SK-N-SH (cell line): ENCODE measurements around the gene SSRP1. TPM values are rescaled to one million over a fixed set of nuclear protein-coding genes. Genes with fewer than 3 reads are reported as not detected.

ENCODE experiments used
- CTCF ChIA-PET: fragments of 300-600, 350-600 bp; formaldehyde crosslinking; extraction: SDS; loops from one replicate; lab custom pipeline; 2021; lab: Yijun Ruan, JAX
- POLR2A ChIA-PET: fragments of 350-600 bp; sonication (Branson Sonifier 250); formaldehyde crosslinking; extraction: SDS; loops from one replicate; lab custom pipeline; 2020; ENCODE audit warnings: antibody characterized with exemption, inconsistent platforms; lab: Yijun Ruan, JAX
- DNase-seq: peaks from one replicate; pipeline ENCODE4 v3.0.0; 2012
- H2AFZ ChIP-seq: fragments of 200-600 bp; sonication (generic); 2 replicates; pipeline ENCODE4 v1.8.1; 2016; ENCODE audit warnings: antibody characterized with exemption, mild to moderate bottlenecking, low read depth
- H3F3A ChIP-seq: fragments of 200-600 bp; sonication (generic); replicated peaks from 2 replicates; pipeline ENCODE3; 2016; ENCODE audit warnings: antibody characterized with exemption, mild to moderate bottlenecking; ENCODE audit not compliant: insufficient read depth
- H3K27ac ChIP-seq, 2 experiments: fragments of 200-500 bp in 1 of 2; fragments of 200-600 bp in 1 of 2; sonication (Bioruptor generic) in 1 of 2; sonication (generic), shearing (Covaris generic) in 1 of 2; 2 replicates each; pipeline versions ENCODE4 v1.5.1 to v1.6.1; 2014 to 2016; ENCODE audit warnings: low read depth in 2 of 2, inconsistent platforms in 1 of 2, low read length in 1 of 2, mild to moderate bottlenecking in 1 of 2, mixed read lengths in 1 of 2
- H3K27me3 ChIP-seq: fragments of 200-600 bp; sonication (generic), shearing (Covaris generic); 2 replicates; pipeline ENCODE4 v1.6.1; 2016; ENCODE audit warnings: mixed run types; ENCODE audit not compliant: insufficient read depth
- H3K36me3 ChIP-seq, 2 experiments: fragments of 200-500 bp in 1 of 2; fragments of 200-600 bp in 1 of 2; sonication (Bioruptor generic) in 1 of 2; sonication (generic) in 1 of 2; replicated peaks in 1 of 2; 2 replicates each; pipeline versions ENCODE3 to v1.5.1; 2014 to 2016; ENCODE audit warnings: low read length in 1 of 2, mild to moderate bottlenecking in 1 of 2; ENCODE audit not compliant: insufficient read depth in 2 of 2, control insufficient read depth in 1 of 2
- H3K4me1 ChIP-seq, 2 experiments: fragments of 200-500 bp in 1 of 2; fragments of 200-600 bp in 1 of 2; sonication (Bioruptor generic) in 1 of 2; sonication (generic), shearing (Covaris generic) in 1 of 2; 2 replicates each; pipeline versions ENCODE4 v1.5.1 to v1.6.1; 2014 to 2016; ENCODE audit warnings: low read depth in 1 of 2, low read length in 1 of 2, mixed run types in 1 of 2; ENCODE audit not compliant: insufficient read depth in 2 of 2, control insufficient read depth in 1 of 2
- H3K4me2 ChIP-seq: fragments of 200-600 bp; sonication (generic), shearing (Covaris generic); 2 replicates; pipeline ENCODE4 v1.6.1; 2017; ENCODE audit warnings: mixed run types
- H3K4me3 ChIP-seq, 2 experiments: fragments of 200-500 bp in 1 of 2; fragments of 200-600 bp in 1 of 2; sonication (Bioruptor generic) in 1 of 2; sonication (generic), shearing (Covaris generic) in 1 of 2; 2 replicates each; pipeline versions ENCODE4 v1.5.1 to v1.8.1; 2014 to 2016; ENCODE audit warnings: low read depth in 2 of 2, inconsistent platforms in 1 of 2, low read length in 1 of 2, mild to moderate bottlenecking in 1 of 2, mixed read lengths in 1 of 2, moderate library complexity in 1 of 2
- H3K79me2 ChIP-seq: fragments of 200-600 bp; sonication (generic); 2 replicates; pipeline ENCODE4 v1.8.1; 2017; ENCODE audit warnings: mild to moderate bottlenecking; ENCODE audit not compliant: insufficient read depth
- H3K9ac ChIP-seq: fragments of 200-600 bp; sonication (generic); 2 replicates; pipeline ENCODE4 v1.6.1; 2017; ENCODE audit warnings: mixed run types
- H3K9me2 ChIP-seq: fragments of 200-600 bp; sonication (generic); 2 replicates; pipeline ENCODE4 v1.6.1; 2017; ENCODE audit warnings: mixed run types
- H3K9me3 ChIP-seq: fragments of 200-600 bp; sonication (generic); 2 replicates; pipeline ENCODE4 v1.6.1; 2017; ENCODE audit warnings: mixed run types, mild to moderate bottlenecking, moderate library complexity
- H4K20me1 ChIP-seq: fragments of 200-600 bp; sonication (generic); 2 replicates; pipeline ENCODE4 v1.6.1; 2017; ENCODE audit warnings: mild to moderate bottlenecking, mixed run types; ENCODE audit not compliant: insufficient read depth
- EP300 ChIP-seq, 2 experiments: IDR thresholded peaks; 2 replicates each; pipeline versions ENCODE4 v1.4.0 to v1.6.1; 2012; ENCODE audit warnings: borderline replicate concordance in 1 of 2, low read depth in 1 of 2, low read length in 1 of 2
- FOXJ3 ChIP-seq: sonication (generic); formaldehyde crosslinking; IDR thresholded peaks from 2 replicates; pipeline ENCODE4 v1.5.1; 2020; ENCODE audit warnings: mild to moderate bottlenecking, missing genetic modification reagents
- GABPA ChIP-seq: IDR thresholded peaks from 2 replicates; pipeline ENCODE4 v1.4.0; 2012; ENCODE audit warnings: low read depth, mild to moderate bottlenecking
- MXI1 ChIP-seq: IDR thresholded peaks from 2 replicates; pipeline ENCODE4 v1.6.1; 2012; ENCODE audit warnings: mild to moderate bottlenecking, low read depth, low read length, improper control_type of control experiment
- POLR2AphosphoS5 ChIP-seq: IDR thresholded peaks from 2 replicates; pipeline ENCODE4 v1.6.1; 2012; ENCODE audit warnings: low read depth, low read length
- RXRA ChIP-seq: IDR thresholded peaks from 2 replicates; pipeline ENCODE4 v1.4.0; 2012; ENCODE audit warnings: low read depth, mild to moderate bottlenecking, borderline replicate concordance
- TAF1 ChIP-seq: IDR thresholded peaks from 2 replicates; pipeline ENCODE4 v1.6.1; 2012; ENCODE audit warnings: low read depth, mild to moderate bottlenecking, low read length, moderate library complexity, borderline replicate concordance
- WGBS: methylation state at CpG from one replicate; pipeline ENCODE4 v1.1.6; 2017; ENCODE audit warnings: low lambda C conversion rate; 5-methylcytosine and 5-hydroxymethylcytosine counted together
- polyA plus RNA-seq, 3 experiments: library from polyadenylated mRNA; depleted of rRNA; stranded (reverse); fragments of >200 nt; gene quantifications; 2 replicates each; pipeline ENCODE4 v1.2.3, GENCODE V29; 2012
- TF ChIP-seq, protein P1 (sequence below): fragments of 150-350 bp; IDR thresholded peaks from 2 replicates; pipeline ENCODE4 v1.6.1; 2016; ENCODE audit warnings: mild to moderate bottlenecking, low read depth, low read length

Gene SSRP1
- polyA plus RNA-seq, 1 of the 3 experiments (the other 2 are of a cell fraction): 137 TPM

GRCh38 chr11:57306161-57306876, 29.4 kb downstream of the SSRP1 start:
- DNase-seq: no peak
- H3K9me3 ChIP-seq: no peaks in the 10 kb centered on the region
- POLR2A ChIA-PET: interaction anchor here (1.4 kb wide), 1 partner anchor 16 kb away, joined by 3 read pairs; no protein-coding TSS in a partner anchor
- H3F3A ChIP-seq: no peaks in the 10 kb centered on the region
- H3K4me1 ChIP-seq: peaks cover 0 to 10% of the 10 kb centered on the region in 2 experiments; a peak in 2 of 4 replicates
- peaks cover 37% of the 10 kb centered on the region for H4K20me1 ChIP-seq
- H2AFZ ChIP-seq: no peak overlapping the region
- no peak overlapping the region for H3K4me3 ChIP-seq
- 94% methylated on average over 15 of the region's 15 CpGs for WGBS
- H3K9me2 ChIP-seq: no peaks in the 10 kb centered on the region
- H3K36me3 ChIP-seq: peaks cover 27 to 58% of the 10 kb centered on the region in 2 experiments
- CTCF ChIA-PET: interaction anchor here (2.0 to 2.6 kb wide), 2 partner anchors 12 to 57 kb away, joined by 5 to 10 read pairs; no protein-coding TSS in a partner anchor
- H3K27ac ChIP-seq: no peak overlapping the region
- H3K4me2 ChIP-seq: no peak overlapping the region
- no peaks in the 10 kb centered on the region for H3K27me3 ChIP-seq
- no peak overlapping the region for H3K9ac ChIP-seq
- no peak for TF ChIP-seq EP300 (IDR thresholded peaks at IDR 0.05; ENCODE audit: borderline replicate concordance in 1 of 2, low read depth in 1 of 2, low read length in 1 of 2)
- peaks cover 69% of the 10 kb centered on the region for H3K79me2 ChIP-seq

DNA sequence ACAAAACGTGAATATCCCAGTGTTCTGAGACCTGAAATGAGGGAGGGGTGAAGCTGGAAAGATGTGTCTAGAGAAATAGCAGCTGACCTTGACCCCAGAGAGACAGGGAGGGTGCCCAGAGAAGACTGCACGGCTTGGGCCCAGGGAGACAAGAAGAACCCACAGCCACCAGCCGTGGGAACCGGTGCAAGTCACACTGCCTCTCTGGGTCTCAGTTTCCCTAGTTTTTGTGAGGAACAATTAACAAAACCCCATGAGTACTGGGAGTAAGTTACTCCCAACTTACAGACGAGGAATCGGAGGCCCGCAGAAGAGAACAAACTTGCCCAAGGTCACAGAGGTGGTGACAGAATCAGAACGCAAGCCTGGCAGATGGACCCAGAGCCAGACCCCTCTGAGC, 30.2 kb downstream of the SSRP1 start:
- TF ChIP-seq POLR2AphosphoS5 (no peak), GABPA (no peak), TAF1 (no peak), FOXJ3 (CRISPR knock-in tag) (no peak), MXI1 (no peak), RXRA (no peak)
- TF ChIP-seq, protein P1, sequence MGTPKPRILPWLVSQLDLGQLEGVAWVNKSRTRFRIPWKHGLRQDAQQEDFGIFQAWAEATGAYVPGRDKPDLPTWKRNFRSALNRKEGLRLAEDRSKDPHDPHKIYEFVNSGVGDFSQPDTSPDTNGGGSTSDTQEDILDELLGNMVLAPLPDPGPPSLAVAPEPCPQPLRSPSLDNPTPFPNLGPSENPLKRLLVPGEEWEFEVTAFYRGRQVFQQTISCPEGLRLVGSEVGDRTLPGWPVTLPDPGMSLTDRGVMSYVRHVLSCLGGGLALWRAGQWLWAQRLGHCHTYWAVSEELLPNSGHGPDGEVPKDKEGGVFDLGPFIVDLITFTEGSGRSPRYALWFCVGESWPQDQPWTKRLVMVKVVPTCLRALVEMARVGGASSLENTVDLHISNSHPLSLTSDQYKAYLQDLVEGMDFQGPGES: no peak
- H3K9me3 ChIP-seq: no peaks in the 10 kb centered on the region
- no peak overlapping the region for H3K4me3 ChIP-seq
- 97% methylated on average over 8 of the region's 8 CpGs for WGBS
- CTCF ChIA-PET: interaction anchor here (1.3 to 2.0 kb wide), 2 partner anchors 12 to 40 kb away, joined by 3 to 5 read pairs; no protein-coding TSS in a partner anchor
- H2AFZ ChIP-seq: no peak overlapping the region
- no peak overlapping the region for H3K9ac ChIP-seq
- no peaks in the 10 kb centered on the region for H3K9me2 ChIP-seq
- H3K4me1 ChIP-seq: peaks cover 0 to 8% of the 10 kb centered on the region in 2 experiments; a peak in 2 of 4 replicates
- H3F3A ChIP-seq: no peaks in the 10 kb centered on the region
- H3K4me2 ChIP-seq: no peak overlapping the region
- H3K36me3 ChIP-seq: peaks cover 33 to 64% of the 10 kb centered on the region in 2 experiments
- no peak overlapping the region for H3K27ac ChIP-seq
- DNase-seq: no peak
- peaks cover 37% of the 10 kb centered on the region for H4K20me1 ChIP-seq
- H3K27me3 ChIP-seq: no peaks in the 10 kb centered on the region
- POLR2A ChIA-PET: interaction anchor here (1.4 kb wide), 1 partner anchor 15 kb away, joined by 3 read pairs; no protein-coding TSS in a partner anchor
- peaks cover 67% of the 10 kb centered on the region for H3K79me2 ChIP-seq
